ENCODE measurements around the gene ZNF609. TPM values are rescaled to one million over a fixed set of nuclear protein-coding genes. Genes with fewer than 3 reads are reported as not detected.

ZNF609 gene
- total RNA-seq, 1 experiment from 2014 or later: 31.0 TPM

DNA sequence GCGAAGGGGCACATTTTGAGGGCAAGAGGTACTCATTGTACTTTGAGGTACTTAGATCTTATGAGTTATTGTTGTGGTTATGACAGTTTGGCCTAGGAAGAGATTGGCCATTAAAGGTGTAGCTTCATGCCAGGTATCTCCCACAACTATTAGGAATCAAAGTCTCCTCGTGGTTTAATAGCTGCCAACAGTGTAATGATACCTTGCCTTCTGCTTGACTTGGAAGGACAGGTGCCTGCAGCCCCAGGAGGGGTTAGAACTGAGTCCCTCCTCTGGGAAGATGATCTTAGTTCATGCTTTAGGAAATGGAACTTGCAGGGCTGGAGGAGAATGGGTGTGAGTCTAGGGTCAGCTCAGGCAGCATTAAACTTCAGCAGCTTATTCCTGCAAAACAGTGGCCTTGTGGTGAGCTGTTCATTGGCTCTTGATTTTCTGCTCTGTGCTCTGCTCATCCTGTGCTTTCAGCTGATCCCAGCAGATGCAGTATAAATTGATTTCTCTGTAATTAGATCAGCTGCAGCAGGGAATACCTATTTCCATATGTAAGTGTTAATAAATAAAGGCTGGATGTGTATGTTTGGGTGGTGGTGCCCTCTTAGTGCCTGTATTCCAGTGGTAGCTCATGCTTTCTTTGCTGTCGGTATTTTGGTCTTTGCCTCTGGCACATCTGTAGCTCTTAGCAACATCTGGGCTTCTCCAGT is 40.5 kb downstream of the ZNF609 start:
- peaks cover 46% of the 10 kb centered on the region for H3K79me2 ChIP-seq (ENCODE audit: insufficient read depth, low read length)
- no peak overlapping the region for H3K4me3 ChIP-seq (replicated peaks in 1 of 2; ENCODE audit: low read depth in 1 of 2, low read length in 2 of 2)
- H3K36me3 ChIP-seq (ENCODE audit: control insufficient read depth in 1 of 2, insufficient read depth in 2 of 2, low read length in 2 of 2): peaks cover 23 to 28% of the 10 kb centered on the region in 2 experiments; a peak in 3 of 4 replicates
- DNase-seq (ENCODE audit: low read depth, low spot score) (no peak), ATAC-seq (no peak)
- no TSS peak for BruUV-seq (replicated peaks)
- no peak overlapping the region for H3K4me2 ChIP-seq (ENCODE audit: low read length)
- H3K27ac ChIP-seq (ENCODE audit: low read depth, low read length): no peak overlapping the region
- no peaks in the 10 kb centered on the region for H3K9me2 ChIP-seq (ENCODE audit: insufficient read depth)
- no peak overlapping the region for H3K9ac ChIP-seq (ENCODE audit: low read length)
- ChIA-PET RAD21 (ENCODE audit: low non-redundant PET in 1 of 2, low total read pairs in 2 of 2, uncharacterized antibody in 2 of 2, unreplicated experiment in 2 of 2) (no interaction called here), POLR2A (interaction anchor here (0.6 kb wide), 1 partner anchor 684 kb away, joined by 6 read pairs; the partner anchor contains the start of gene CLPX), CTCF (no interaction called here)
- intact Hi-C loops (cut with micrococcal nuclease): no loop called here
- TF ChIP-seq SRF (IDR thresholded peaks at IDR 0.05; ENCODE audit: low read depth) (no peak), POLR2A (IDR thresholded peaks at IDR 0.05; ENCODE audit: borderline replicate concordance, extremely low read depth, insufficient read depth, insufficient read length) (no peak), EGR1 (IDR thresholded peaks at IDR 0.05; ENCODE audit: low read depth) (no peak), EZH2 (IDR thresholded peaks at IDR 0.05) (no peak), RAD21 (IDR thresholded peaks at IDR 0.05; ENCODE audit: low read depth) (no peak), CBX3 (IDR thresholded peaks at IDR 0.05; ENCODE audit: low read depth) (no peak)
- TF ChIP-seq, protein P1, sequence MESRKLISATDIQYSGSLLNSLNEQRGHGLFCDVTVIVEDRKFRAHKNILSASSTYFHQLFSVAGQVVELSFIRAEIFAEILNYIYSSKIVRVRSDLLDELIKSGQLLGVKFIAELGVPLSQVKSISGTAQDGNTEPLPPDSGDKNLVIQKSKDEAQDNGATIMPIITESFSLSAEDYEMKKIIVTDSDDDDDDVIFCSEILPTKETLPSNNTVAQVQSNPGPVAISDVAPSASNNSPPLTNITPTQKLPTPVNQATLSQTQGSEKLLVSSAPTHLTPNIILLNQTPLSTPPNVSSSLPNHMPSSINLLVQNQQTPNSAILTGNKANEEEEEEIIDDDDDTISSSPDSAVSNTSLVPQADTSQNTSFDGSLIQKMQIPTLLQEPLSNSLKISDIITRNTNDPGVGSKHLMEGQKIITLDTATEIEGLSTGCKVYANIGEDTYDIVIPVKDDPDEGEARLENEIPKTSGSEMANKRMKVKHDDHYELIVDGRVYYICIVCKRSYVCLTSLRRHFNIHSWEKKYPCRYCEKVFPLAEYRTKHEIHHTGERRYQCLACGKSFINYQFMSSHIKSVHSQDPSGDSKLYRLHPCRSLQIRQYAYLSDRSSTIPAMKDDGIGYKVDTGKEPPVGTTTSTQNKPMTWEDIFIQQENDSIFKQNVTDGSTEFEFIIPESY (IDR thresholded peaks at IDR 0.05; ENCODE audit: extremely low read depth, insufficient replicate concordance, low read length): no peak
- TF ChIP-seq, protein P2, sequence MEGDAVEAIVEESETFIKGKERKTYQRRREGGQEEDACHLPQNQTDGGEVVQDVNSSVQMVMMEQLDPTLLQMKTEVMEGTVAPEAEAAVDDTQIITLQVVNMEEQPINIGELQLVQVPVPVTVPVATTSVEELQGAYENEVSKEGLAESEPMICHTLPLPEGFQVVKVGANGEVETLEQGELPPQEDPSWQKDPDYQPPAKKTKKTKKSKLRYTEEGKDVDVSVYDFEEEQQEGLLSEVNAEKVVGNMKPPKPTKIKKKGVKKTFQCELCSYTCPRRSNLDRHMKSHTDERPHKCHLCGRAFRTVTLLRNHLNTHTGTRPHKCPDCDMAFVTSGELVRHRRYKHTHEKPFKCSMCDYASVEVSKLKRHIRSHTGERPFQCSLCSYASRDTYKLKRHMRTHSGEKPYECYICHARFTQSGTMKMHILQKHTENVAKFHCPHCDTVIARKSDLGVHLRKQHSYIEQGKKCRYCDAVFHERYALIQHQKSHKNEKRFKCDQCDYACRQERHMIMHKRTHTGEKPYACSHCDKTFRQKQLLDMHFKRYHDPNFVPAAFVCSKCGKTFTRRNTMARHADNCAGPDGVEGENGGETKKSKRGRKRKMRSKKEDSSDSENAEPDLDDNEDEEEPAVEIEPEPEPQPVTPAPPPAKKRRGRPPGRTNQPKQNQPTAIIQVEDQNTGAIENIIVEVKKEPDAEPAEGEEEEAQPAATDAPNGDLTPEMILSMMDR (IDR thresholded peaks at IDR 0.05 in 2 of 3, conservative IDR thresholded peaks at IDR 0.05 in 1 of 3; ENCODE audit: borderline replicate concordance in 1 of 3, insufficient read depth in 1 of 3, low read depth in 2 of 3, low read length in 2 of 3): no peak
- no peaks in the 10 kb centered on the region for H3K4me1 ChIP-seq (ENCODE audit: control insufficient read depth in 1 of 2, insufficient read depth in 2 of 2, low read length in 2 of 2)
- H3K27me3 ChIP-seq (ENCODE audit: insufficient read depth, low read length): no peaks in the 10 kb centered on the region
- no peaks in the 10 kb centered on the region; the same call in none of the 2 replicates for H4K20me1 ChIP-seq (ENCODE audit: insufficient read depth)
- no peaks in the 10 kb centered on the region for H3K9me3 ChIP-seq (ENCODE audit: control insufficient read depth in 1 of 2, insufficient read depth in 1 of 2, low read depth in 1 of 2, low read length in 2 of 2)
- no peak overlapping the region for H2AFZ ChIP-seq (ENCODE audit: low read depth, low read length, poor library complexity, severe bottlenecking)
